Gastroesophageal sphincter (tissue), 4 donors: Measurements from ENCODE around the gene RAB25. TPM values are rescaled to one million over a fixed set of nuclear protein-coding genes. Genes with fewer than 3 reads are reported as not detected.

ENCODE experiments used
- ATAC-seq: fragments of 150-250 bp; one replicate; pipeline ENCODE4 v1.9.1; 2016; ENCODE audit warnings: mild to moderate bottlenecking, moderate library complexity
- H3K27ac ChIP-seq, 4 donors: fragments of 200-600 bp; sonication (generic) in 3 of 4; 1 replicate in 3 of 4; 2 replicates in 1 of 4; pipeline ENCODE4 v1.5.1; 2016 to 2019
- H3K27me3 ChIP-seq: fragments of 200-600 bp; sonication (generic); one replicate; pipeline ENCODE4 v1.5.1; 2019
- H3K36me3 ChIP-seq, 2 donors: fragments of 200-600 bp; sonication (generic); one replicate each; pipeline ENCODE4 v1.5.1; 2019; ENCODE audit warnings: control low read depth in 1 of 2
- H3K4me1 ChIP-seq, 3 donors: fragments of 200-600 bp; sonication (generic); 1 replicate in 2 of 3; 2 replicates in 1 of 3; pipeline ENCODE4 v1.5.1; 2016 to 2019; ENCODE audit warnings: control low read depth in 2 of 3
- H3K4me3 ChIP-seq, 2 donors: fragments of 200-600 bp; sonication (generic); one replicate each; pipeline ENCODE4 v1.5.1; 2019; ENCODE audit warnings: mild to moderate bottlenecking in 1 of 2, moderate library complexity in 1 of 2
- H3K9me3 ChIP-seq, 3 donors: fragments of 200-600 bp; sonication (generic); one replicate each; pipeline ENCODE4 v1.5.1; 2017 to 2019; ENCODE audit warnings: control low read depth in 2 of 3
- EP300 ChIP-seq: sonication (generic); formaldehyde crosslinking; IDR thresholded peaks from one replicate; pipeline ENCODE4 v1.6.1; 2017; ENCODE audit warnings: antibody characterized with exemption, mild to moderate bottlenecking
- POLR2A ChIP-seq, 2 donors: fragments of 450-650 bp; IDR thresholded peaks; one replicate each; pipeline ENCODE4 v1.6.1; 2017; ENCODE audit warnings: antibody characterized with exemption in 2 of 2, mild to moderate bottlenecking in 2 of 2, moderate library complexity in 1 of 2
- POLR2AphosphoS5 ChIP-seq: sonication (generic); formaldehyde crosslinking; IDR thresholded peaks from one replicate; pipeline ENCODE4 v1.6.1; 2017; ENCODE audit warnings: antibody characterized with exemption
- whole genome bisulfite sequencing, 2 donors: methylation state at CpG; one replicate each; pipeline ENCODE4 v1.1.5; 2018; ENCODE audit warnings: low coverage in 1 of 2; 5-methylcytosine and 5-hydroxymethylcytosine counted together
- total RNA-seq, 4 donors: library from RNA; depleted of rRNA; stranded (reverse); fragments of >200 nt; gene quantifications; one replicate each; pipeline ENCODE4 v1.1.0, GENCODE V29; 2016
- TF ChIP-seq, protein P1 (sequence below), 4 experiments: fragments of 200-600 bp in 2 of 4; fragments of 450-650 bp in 2 of 4; sonication (generic) in 1 of 4; IDR thresholded peaks; one replicate each; pipeline ENCODE4 v1.5.1; 2017 to 2019; ENCODE audit warnings: antibody characterized with exemption in 4 of 4, mild to moderate bottlenecking in 2 of 4, moderate library complexity in 2 of 4

Gene RAB25
- total RNA-seq, 4 donors from 2014 or later = 22.1 TPM; not detected in 3

DNA sequence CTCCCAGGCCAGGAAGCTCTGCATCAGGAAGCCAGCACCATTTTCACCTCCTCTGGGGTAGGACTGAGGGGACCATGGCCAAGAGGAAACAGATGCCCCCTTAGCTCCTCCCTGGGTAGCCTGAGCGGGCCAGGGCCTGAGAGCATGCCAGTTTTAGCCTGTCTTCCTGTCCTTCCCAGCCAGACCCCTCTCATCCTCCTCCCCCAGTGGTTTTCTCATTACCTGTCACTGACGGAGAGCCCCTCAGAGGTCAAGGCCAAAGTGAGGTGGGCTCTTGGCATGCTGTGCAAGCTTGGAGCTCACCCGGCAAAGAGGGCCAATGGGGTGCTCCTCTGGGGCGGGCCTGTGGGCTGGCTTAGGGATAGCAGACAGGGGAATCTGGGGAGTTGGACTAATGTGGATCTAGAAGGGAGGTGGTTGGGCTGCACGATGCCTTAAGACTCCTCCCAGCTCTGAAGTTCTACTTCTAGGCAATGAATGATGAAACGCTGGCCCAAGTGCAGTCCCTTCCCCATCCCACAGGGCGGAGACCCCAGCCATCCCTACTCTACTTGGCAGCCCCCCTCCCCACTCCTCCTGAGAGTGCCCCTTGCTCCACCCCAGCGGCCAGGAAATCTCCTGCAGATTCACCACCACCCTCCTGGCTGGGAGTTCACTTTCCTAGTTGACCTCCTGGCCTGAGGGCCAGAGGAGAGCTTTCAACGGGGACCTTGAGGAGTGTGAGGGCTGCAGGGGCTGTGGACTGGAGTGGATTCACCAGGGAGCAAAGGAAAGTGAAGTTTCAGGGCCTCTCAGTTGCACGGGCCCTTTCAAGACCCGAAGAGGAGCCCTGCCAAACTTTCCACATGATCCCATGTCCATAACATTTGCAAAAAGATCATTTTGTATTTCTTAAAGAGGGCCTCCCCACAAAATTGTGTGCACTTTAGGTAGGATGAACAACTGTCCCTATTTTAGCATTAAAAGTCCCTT, 44.2 kb downstream of the RAB25 start:
- H3K9me3 ChIP-seq = no peaks in the 10 kb centered on the region
- WGBS, 2 donors = 7 to 13% methylated on average over 3 of the region's 11 CpGs
- no peaks in the 10 kb centered on the region for H3K27me3 ChIP-seq
- no peak for TF ChIP-seq POLR2AphosphoS5
- TF ChIP-seq POLR2A (IDR thresholded peaks at IDR 0.05) = no peak
- no peak for TF ChIP-seq EP300
- TF ChIP-seq, protein P1, sequence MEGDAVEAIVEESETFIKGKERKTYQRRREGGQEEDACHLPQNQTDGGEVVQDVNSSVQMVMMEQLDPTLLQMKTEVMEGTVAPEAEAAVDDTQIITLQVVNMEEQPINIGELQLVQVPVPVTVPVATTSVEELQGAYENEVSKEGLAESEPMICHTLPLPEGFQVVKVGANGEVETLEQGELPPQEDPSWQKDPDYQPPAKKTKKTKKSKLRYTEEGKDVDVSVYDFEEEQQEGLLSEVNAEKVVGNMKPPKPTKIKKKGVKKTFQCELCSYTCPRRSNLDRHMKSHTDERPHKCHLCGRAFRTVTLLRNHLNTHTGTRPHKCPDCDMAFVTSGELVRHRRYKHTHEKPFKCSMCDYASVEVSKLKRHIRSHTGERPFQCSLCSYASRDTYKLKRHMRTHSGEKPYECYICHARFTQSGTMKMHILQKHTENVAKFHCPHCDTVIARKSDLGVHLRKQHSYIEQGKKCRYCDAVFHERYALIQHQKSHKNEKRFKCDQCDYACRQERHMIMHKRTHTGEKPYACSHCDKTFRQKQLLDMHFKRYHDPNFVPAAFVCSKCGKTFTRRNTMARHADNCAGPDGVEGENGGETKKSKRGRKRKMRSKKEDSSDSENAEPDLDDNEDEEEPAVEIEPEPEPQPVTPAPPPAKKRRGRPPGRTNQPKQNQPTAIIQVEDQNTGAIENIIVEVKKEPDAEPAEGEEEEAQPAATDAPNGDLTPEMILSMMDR (IDR thresholded peaks at IDR 0.05) = no peak
- peak overlapping the region; percentile 87 to 98 (median 96) for H3K27ac ChIP-seq
- H3K4me1 ChIP-seq = peaks cover 18 to 82% (median 63%) of the 10 kb centered on the region in 3 donors
- no peak for ATAC-seq
- peak overlapping the region; percentile 27 to 53 for H3K4me3 ChIP-seq
- H3K36me3 ChIP-seq = no peaks in the 10 kb centered on the region

DNA sequence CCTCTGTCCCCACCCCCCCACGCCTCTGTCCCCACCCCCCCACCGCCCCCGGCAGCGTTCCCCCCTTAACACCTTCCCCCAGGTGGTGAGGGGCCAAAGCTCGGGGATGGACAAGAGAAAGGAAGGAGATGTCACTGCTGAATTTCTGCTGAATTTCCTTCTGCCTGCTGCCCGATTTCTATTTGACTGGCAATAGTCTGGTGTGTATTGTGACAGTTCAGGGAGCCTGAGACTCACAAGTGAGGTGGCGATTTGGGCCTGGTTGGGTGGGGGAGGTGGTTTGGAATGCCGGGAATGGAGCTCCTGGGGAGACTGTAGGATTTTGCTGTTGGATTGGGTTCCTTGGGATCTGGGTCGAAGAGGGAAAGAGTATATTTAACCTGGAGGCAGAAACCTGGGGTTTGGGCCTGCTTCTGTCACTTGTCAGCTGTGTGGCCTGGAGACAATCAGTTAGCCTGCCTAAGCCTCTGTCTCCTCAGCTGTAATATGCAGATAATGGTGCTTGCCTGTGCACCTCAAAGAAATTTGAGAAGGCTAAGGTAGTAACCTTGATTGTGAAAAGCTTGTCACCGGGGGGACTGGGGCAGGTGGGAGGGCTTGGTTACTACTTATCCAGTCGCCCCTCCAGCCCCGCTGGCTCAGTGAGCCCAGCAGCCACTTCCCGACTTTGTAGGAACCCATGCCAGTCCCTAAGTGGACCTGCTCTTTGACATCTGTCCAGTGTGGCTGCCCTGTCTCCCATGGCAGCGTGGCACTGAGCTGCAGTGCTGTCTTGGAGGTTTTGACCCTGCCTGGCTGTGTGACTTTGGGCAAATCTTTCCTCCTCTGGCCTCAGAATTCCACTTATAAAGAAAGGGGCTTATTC, 45.9 kb downstream of the RAB25 start:
- 10 to 37% methylated on average over 3 to 5 of the region's 14 CpGs for WGBS, 2 donors
- Histone ChIP-seq H3K9me3 (no peaks in the 10 kb centered on the region), H3K27ac (peak overlapping the region; percentile 87 to 98 (median 96)), H3K4me1 (peaks cover 18 to 72% (median 52%) of the 10 kb centered on the region in 3 donors), H3K27me3 (no peaks in the 10 kb centered on the region), H3K4me3 (peak overlapping the region in 1 of 2 donors; percentile 53), H3K36me3 (no peaks in the 10 kb centered on the region)
- ATAC-seq = no peak
- TF ChIP-seq POLR2AphosphoS5 (no peak), POLR2A (IDR thresholded peaks at IDR 0.05) (no peak), EP300 (no peak)
- TF ChIP-seq, protein P1 (IDR thresholded peaks at IDR 0.05) = no peak

DNA sequence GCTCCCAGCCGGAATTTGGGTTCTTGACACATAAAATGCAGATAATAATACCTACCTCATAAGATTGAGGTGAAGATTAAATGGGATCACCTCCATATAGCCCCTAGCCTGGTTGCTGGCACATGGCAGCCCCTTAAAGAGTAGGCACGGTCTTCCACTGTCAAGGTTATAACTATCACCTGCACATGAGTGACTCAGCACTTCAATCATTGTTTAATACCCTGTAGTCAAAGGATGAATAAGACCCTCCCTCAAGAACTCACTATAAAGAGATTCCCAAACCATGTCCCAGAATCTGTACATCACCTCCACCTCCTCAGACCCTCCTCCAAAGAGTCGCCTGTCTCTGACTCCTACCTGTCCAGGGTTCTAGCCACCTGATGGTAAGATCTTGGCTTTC, 47.1 kb downstream of the RAB25 start:
- peaks cover 18 to 72% (median 43%) of the 10 kb centered on the region in 3 donors for H3K4me1 ChIP-seq
- no peaks in the 10 kb centered on the region for H3K9me3 ChIP-seq
- no peaks in the 10 kb centered on the region for H3K36me3 ChIP-seq
- H3K4me3 ChIP-seq = no peak overlapping the region
- H3K27me3 ChIP-seq = no peaks in the 10 kb centered on the region
- 80 to 83% methylated on average over 1 of the region's 3 CpGs for WGBS, 2 donors
- TF ChIP-seq EP300 = no peak
- no peak for ATAC-seq
- peak overlapping the region in 3 of 4 donors; percentile 58 to 97 (median 94) for H3K27ac ChIP-seq

DNA sequence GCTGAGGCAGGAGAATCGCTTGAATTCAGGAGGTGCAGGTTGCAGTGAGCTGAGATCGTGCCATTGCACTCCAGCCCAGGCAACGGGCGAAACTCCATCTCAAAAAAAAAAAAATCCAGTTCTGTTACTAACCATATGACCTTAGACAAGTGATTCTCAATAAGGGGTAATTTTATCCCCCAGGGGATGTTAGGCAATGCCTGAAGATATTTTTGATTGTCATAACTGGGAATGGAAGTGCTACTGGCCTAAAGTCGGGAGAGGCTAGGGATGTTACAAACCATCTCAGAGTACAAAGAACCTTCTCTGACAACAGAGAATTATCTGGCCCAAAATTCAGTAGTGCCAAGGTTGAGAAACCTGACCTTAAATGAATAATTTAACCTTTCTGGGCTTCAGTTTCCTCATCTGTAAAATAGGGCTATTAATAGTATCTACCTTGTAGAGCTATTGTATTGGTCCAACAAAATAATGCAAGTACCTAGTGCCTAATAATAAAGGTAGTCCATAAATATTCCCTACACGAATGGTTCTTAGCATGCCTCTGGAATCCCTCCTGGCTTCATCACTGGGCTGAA, 47.8 kb downstream of the RAB25 start:
- no peaks in the 10 kb centered on the region for H3K36me3 ChIP-seq
- H3K27ac ChIP-seq = peak overlapping the region in 3 of 4 donors; percentile 58 to 97 (median 94)
- ATAC-seq = no peak
- H3K4me3 ChIP-seq = no peak overlapping the region
- 65 to 79% methylated on average over 2 to 6 of the region's 6 CpGs for WGBS, 2 donors
- peaks cover 16 to 72% (median 40%) of the 10 kb centered on the region in 3 donors for H3K4me1 ChIP-seq
- no peaks in the 10 kb centered on the region for H3K9me3 ChIP-seq
- TF ChIP-seq POLR2AphosphoS5 = peak; percentile 41
- TF ChIP-seq POLR2A (IDR thresholded peaks at IDR 0.05) = no peak
- H3K27me3 ChIP-seq = no peaks in the 10 kb centered on the region

DNA sequence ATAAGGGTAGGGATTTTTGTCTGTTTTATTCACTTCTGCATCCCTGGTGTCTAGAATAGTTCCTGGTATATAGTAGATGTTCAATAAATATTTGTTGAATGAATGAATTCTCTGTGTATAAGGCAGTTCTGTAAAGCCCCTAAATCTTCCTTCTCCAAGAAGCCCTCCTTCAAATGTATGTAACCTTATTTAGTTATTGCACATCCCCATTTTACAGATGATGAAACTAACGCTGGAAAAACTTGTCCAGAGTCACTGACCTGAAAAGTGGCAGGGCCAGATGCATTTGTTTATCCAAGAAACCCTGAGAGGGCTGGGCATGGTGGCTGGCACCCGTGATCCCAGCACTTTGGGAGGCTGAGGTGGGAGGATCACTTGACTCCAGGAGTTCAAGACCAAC, 49.3 kb downstream of the RAB25 start:
- no peak for ATAC-seq
- H3K36me3 ChIP-seq = no peaks in the 10 kb centered on the region
- H3K27ac ChIP-seq = peak overlapping the region in 2 of 4 donors; percentile 1 to 100
- no peaks in the 10 kb centered on the region for H3K9me3 ChIP-seq
- no peak overlapping the region for H3K4me3 ChIP-seq
- WGBS, 2 donors = 86% methylated on average over 1 of the region's 2 CpGs; no CpG with 5 or more reads in 1 of the 2 donors
- peaks cover 5 to 64% (median 31%) of the 10 kb centered on the region in 3 donors for H3K4me1 ChIP-seq
- TF ChIP-seq, protein P1 (IDR thresholded peaks at IDR 0.05) = no peak
- no peak for TF ChIP-seq POLR2AphosphoS5
- no peak for TF ChIP-seq POLR2A (IDR thresholded peaks at IDR 0.05)
- no peak for TF ChIP-seq EP300
- no peaks in the 10 kb centered on the region for H3K27me3 ChIP-seq
